HG02759 (cell line): ENCODE results near the gene PCSK1.

ENCODE experiments used
- ATAC-seq: cut with Tn5 transposase; IDR thresholded peaks from one replicate; pipeline ENCODE4 v1.9.1; 2021; ENCODE audit warnings: mild to moderate bottlenecking, moderate library complexity; ENCODE audit not compliant: unreplicated experiment

Gene PCSK1

GRCh38 chr5:96433066-96433447, at the start of gene PCSK1:
Gene PCSK1, minus strand, starts transcription at chr5:96433248. Its CDS starts 206 bp downstream, at chr5:96433042.
- ATAC-seq = no peak

GRCh38 chr5:96481867-96482266, 48.8 kb upstream of the PCSK1 start:
- no peak for ATAC-seq

- no peak for ATAC-seq
Measured at GRCh38 chr5:96481009-96481786, 48.1 kb upstream of the PCSK1 start.

- ATAC-seq = no peak
Measured at GRCh38 chr5:96478983-96479382, 45.9 kb upstream of the PCSK1 start.

- no peak for ATAC-seq
Measured at GRCh38 chr5:96476654-96477053, 43.6 kb upstream of the PCSK1 start.

GRCh38 chr5:96474073-96474472, 41.0 kb upstream of the PCSK1 start:
- ATAC-seq = no peak

- no peak for ATAC-seq
Measured at GRCh38 chr5:96473155-96473554, 40.1 kb upstream of the PCSK1 start.

GRCh38 chr5:96470785-96471184, 37.7 kb upstream of the PCSK1 start:
- ATAC-seq = no peak

GRCh38 chr5:96468956-96469355, 35.9 kb upstream of the PCSK1 start:
- no peak for ATAC-seq

GRCh38 chr5:96463091-96463490, 30.0 kb upstream of the PCSK1 start:
- ATAC-seq = no peak

- ATAC-seq = no peak
Measured at GRCh38 chr5:96459313-96460121, 26.5 kb upstream of the PCSK1 start.

- no peak for ATAC-seq
Measured at GRCh38 chr5:96458176-96458575, 25.1 kb upstream of the PCSK1 start.

GRCh38 chr5:96455789-96456188, 22.7 kb upstream of the PCSK1 start:
- no peak for ATAC-seq

GRCh38 chr5:96453394-96453793, 20.3 kb upstream of the PCSK1 start:
- no peak for ATAC-seq

- ATAC-seq = no peak
Measured at GRCh38 chr5:96447949-96448348, 14.9 kb upstream of the PCSK1 start.

GRCh38 chr5:96440185-96440538, 7.1 kb upstream of the PCSK1 start:
- ATAC-seq = peak; percentile 20

- peak; percentile 91 for ATAC-seq
Measured at GRCh38 chr5:96439477-96440184, 6.6 kb upstream of the PCSK1 start.

- peak; percentile 72 for ATAC-seq
Measured at GRCh38 chr5:96434201-96434645, 1.2 kb upstream of the PCSK1 start.

GRCh38 chr5:96432216-96433065, 607 bp downstream of the PCSK1 start:
- ATAC-seq = peak; percentile 45

- ATAC-seq = no peak
Measured at GRCh38 chr5:96431376-96432187, 1.5 kb downstream of the PCSK1 start.
